Measurements from ENCODE around the gene OR51B6. TPM values are rescaled to one million over a fixed set of nuclear protein-coding genes. Genes with fewer than 3 reads are reported as not detected.
"Not testable (repeated sequence)": the region's sequence is repeated elsewhere in the genome, so short reads cannot be mapped to it uniquely, and the experiment has no call there.

The OR51B6 gene
- total RNA-seq, 1 donor from 2014 or later = not detected

DNA sequence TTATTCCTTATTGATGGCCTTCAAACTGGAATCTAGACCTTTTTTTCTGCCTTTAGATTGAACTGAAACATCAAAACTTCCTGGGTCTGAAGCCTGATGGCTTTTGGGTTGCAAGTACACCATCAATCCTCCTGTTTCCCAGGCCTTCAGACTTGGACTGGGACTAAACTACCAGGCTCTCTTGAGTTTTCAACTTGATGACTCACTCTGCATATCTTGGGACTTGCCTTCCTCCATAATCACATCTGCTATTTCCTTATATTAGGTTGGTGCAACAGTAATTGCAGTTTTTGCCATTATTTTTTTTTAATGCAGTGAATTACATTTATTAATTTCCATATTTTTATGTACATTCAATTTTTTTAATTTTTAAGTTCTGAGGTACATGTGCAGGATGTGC lies 15.0 kb upstream of the OR51B6 start:
- Histone ChIP-seq H3K9me3 (ENCODE audit: control insufficient read depth in 3 of 3, low read length in 3 of 3) (no peaks in the 10 kb centered on the region), H3K4me1 (ENCODE audit: control insufficient read depth in 3 of 3, insufficient read depth in 3 of 3, low read length in 3 of 3) (no peaks in the 10 kb centered on the region), H3K27ac (ENCODE audit: low read depth, low read length) (no peak overlapping the region), H3K4me3 (ENCODE audit: low read length in 3 of 3) (no peak overlapping the region), H3K9ac (ENCODE audit: low read depth in 1 of 3, low read length in 3 of 3) (no peak overlapping the region), H3K27me3 (ENCODE audit: control insufficient read depth in 3 of 3, insufficient read depth in 3 of 3, low read length in 3 of 3) (no peaks in the 10 kb centered on the region), H3K36me3 (ENCODE audit: control insufficient read depth in 3 of 3, insufficient read depth in 3 of 3, low read length in 3 of 3) (no peaks in the 10 kb centered on the region)

DNA sequence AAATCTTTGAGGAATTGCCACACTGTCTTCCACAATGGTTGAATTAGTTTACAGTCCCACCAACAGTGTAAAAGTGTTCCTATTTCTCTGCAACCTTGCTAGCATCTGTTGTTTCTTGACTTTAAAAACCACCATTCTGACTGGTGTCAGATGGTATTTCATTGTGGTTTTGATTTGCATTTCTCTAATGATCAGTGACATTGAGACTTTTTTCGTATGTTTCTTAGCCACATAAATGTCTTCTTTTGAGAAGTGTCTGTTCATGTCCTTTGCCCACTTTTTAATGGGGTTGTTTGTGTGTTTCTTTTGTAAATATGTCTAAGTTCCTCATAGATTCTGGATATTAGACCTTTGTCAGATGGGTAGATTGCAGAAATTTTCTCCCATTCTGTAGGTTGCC lies 14.1 kb upstream of the OR51B6 start:
- H3K9me3 ChIP-seq (ENCODE audit: control insufficient read depth in 3 of 3, low read length in 3 of 3); H3K36me3 ChIP-seq (ENCODE audit: control insufficient read depth in 3 of 3, insufficient read depth in 3 of 3, low read length in 3 of 3); H3K4me1 ChIP-seq (ENCODE audit: control insufficient read depth in 3 of 3, insufficient read depth in 3 of 3, low read length in 3 of 3); H3K27me3 ChIP-seq (ENCODE audit: control insufficient read depth in 3 of 3, insufficient read depth in 3 of 3, low read length in 3 of 3); H3K27ac ChIP-seq (ENCODE audit: low read depth, low read length); H3K9ac ChIP-seq (ENCODE audit: low read depth in 1 of 3, low read length in 3 of 3); H3K4me3 ChIP-seq (ENCODE audit: low read length in 3 of 3): not testable (repeated sequence)

DNA sequence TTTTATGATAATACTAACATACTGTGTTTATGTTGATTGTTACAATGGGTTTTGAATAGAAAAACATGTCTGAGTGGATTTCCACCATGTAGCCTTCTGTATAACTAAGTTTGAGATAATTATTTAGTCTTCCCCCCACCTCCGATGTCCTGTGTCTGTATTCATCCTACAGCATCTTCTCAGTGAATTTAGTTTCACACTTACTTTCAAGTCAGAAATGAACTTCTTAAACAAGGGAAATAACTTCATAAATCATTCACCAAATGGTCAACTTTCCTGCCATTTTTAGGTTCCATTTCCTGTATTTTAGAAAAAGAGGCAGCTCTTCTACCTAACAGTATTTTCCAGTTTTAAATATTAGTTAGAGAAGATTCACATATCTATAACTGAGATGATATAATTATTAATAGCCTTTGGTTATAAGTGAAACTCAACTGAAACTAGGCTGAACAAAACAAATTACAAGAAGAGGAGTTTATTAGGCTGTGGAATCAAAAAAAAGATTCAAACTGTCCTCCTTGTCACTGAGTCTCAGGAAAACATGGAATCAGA lies 11.5 kb upstream of the OR51B6 start:
- Histone ChIP-seq H3K4me3 (ENCODE audit: low read length in 3 of 3) (no peak overlapping the region), H3K4me1 (ENCODE audit: control insufficient read depth in 3 of 3, insufficient read depth in 3 of 3, low read length in 3 of 3) (no peaks in the 10 kb centered on the region), H3K36me3 (ENCODE audit: control insufficient read depth in 3 of 3, insufficient read depth in 3 of 3, low read length in 3 of 3) (no peaks in the 10 kb centered on the region), H3K9ac (ENCODE audit: low read depth in 1 of 3, low read length in 3 of 3) (no peak overlapping the region), H3K27ac (ENCODE audit: low read depth, low read length) (no peak overlapping the region), H3K9me3 (ENCODE audit: control insufficient read depth in 3 of 3, low read length in 3 of 3) (no peaks in the 10 kb centered on the region), H3K27me3 (ENCODE audit: control insufficient read depth in 3 of 3, insufficient read depth in 3 of 3, low read length in 3 of 3) (no peaks in the 10 kb centered on the region)

DNA sequence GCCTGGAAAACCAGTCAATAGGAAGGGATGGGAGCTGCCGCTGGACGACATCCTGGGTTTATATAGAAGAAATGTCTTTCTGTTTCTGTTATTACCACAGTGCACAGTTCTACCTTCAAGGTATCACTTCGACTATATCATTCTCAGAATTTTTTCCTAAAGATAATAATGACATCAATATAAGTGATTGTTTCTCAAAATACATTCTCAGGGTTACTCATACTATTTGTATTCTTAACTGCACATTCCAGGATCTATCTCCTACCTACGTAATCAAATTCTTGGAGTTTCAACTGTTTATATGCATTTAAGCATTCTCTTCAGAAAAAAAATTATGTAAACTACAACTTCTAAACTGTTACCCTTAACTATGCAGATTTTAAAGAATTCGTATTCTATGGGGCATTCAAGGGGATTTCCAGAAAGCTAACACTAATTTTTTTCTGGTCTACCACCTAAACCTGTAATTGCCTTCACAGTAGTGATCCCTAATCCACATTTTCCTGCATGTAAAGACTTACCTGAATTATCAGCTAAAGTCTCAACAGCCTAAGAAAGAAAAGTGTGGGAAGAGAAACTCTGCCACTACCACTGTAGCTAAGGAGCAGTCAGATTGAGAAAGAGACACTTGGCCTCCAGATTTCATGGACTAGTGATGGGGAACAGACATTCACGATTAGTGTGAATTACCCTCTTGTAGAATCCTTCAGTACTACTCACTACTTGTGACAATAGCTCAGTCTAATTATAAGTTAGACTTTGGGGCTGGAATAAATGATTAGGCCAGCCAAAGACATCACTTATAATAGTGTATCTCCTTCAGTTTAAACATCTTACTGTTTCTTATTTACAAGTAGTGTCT lies 7.6 kb upstream of the OR51B6 start, which contains the start of gene OR51B5:
Gene OR51B5, minus strand, starts transcription at position 51 of the 862 bp plus-strand sequence. Its CDS starts 0 bp downstream, at position 51.
- no peak within 1 kb of the TSS for H3K4me3 ChIP-seq (ENCODE audit: low read length in 3 of 3)
- no peaks in the 10 kb centered on the region for H3K27me3 ChIP-seq (ENCODE audit: control insufficient read depth in 3 of 3, insufficient read depth in 3 of 3, low read length in 3 of 3)
- no peak within 1 kb of the TSS for H3K9ac ChIP-seq (ENCODE audit: low read depth in 1 of 3, low read length in 3 of 3)
- no peak within 1 kb of the TSS for H3K27ac ChIP-seq (ENCODE audit: low read depth, low read length)
- H3K4me1 ChIP-seq (ENCODE audit: control insufficient read depth in 3 of 3, insufficient read depth in 3 of 3, low read length in 3 of 3) = no peaks in the 10 kb centered on the region
- no peaks in the 10 kb centered on the region for H3K36me3 ChIP-seq (ENCODE audit: control insufficient read depth in 3 of 3, insufficient read depth in 3 of 3, low read length in 3 of 3)
- H3K9me3 ChIP-seq (ENCODE audit: control insufficient read depth in 3 of 3, low read length in 3 of 3) = no peaks in the 10 kb centered on the region

DNA sequence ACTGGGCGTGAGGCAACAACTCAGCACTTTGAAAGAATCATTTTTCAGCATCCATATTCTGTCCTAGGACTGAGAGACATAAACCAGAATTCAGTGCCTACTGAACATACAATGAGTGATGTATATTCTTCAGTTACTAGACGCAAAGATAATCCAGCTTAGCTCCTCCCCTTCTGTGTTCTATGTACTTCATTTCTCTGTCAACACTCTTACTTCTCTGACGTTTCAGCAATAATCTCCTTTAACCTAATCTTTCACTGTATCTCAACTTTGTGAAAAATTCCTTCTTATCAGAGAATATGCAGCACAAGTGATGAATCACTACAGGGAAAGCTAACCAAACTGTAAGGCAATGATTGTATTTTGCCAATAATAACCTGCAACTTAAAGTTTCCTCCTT lies 5.5 kb upstream of the OR51B6 start:
- Histone ChIP-seq H3K36me3 (ENCODE audit: control insufficient read depth in 3 of 3, insufficient read depth in 3 of 3, low read length in 3 of 3) (no peaks in the 10 kb centered on the region), H3K9me3 (ENCODE audit: control insufficient read depth in 3 of 3, low read length in 3 of 3) (no peaks in the 10 kb centered on the region), H3K27ac (ENCODE audit: low read depth, low read length) (no peak overlapping the region), H3K4me3 (ENCODE audit: low read length in 3 of 3) (no peak overlapping the region), H3K4me1 (ENCODE audit: control insufficient read depth in 3 of 3, insufficient read depth in 3 of 3, low read length in 3 of 3) (no peaks in the 10 kb centered on the region), H3K9ac (ENCODE audit: low read depth in 1 of 3, low read length in 3 of 3) (no peak overlapping the region), H3K27me3 (ENCODE audit: control insufficient read depth in 3 of 3, insufficient read depth in 3 of 3, low read length in 3 of 3) (no peaks in the 10 kb centered on the region)

DNA sequence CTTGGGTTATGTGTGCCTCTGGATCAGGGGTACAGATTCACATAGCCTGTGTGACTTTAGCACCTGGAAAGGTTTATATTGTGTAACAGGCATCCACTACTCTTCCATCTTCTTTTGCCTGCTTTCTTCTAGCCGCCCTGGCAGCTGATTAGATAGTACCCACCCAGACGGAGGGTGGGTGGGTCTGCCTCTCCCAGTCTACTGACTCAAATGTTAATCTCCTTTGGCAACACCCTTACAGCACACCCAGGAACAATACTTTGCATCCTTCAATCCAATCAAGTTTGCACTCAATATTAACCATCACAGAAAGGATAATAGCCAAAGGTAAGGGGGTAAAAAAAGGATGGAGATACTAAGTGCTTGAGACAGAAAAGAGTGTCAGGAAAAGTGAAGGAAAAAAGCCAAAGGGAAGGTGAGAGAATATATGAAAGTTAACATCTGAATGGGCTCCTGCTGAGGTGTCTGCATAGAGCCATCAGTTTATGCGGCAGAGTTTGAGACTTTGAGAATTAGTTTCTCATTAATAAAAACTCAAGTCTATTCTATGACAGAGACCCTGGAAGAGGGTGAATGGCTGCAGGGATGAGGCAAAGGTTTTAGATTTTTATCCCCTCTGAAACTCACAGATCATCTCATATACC lies 2.6 kb upstream of the OR51B6 start:
- no peaks in the 10 kb centered on the region for H3K27me3 ChIP-seq (ENCODE audit: control insufficient read depth in 3 of 3, insufficient read depth in 3 of 3, low read length in 3 of 3)
- H3K9me3 ChIP-seq (ENCODE audit: control insufficient read depth in 3 of 3, low read length in 3 of 3) = no peaks in the 10 kb centered on the region
- no peaks in the 10 kb centered on the region for H3K4me1 ChIP-seq (ENCODE audit: control insufficient read depth in 3 of 3, insufficient read depth in 3 of 3, low read length in 3 of 3)
- H3K36me3 ChIP-seq (ENCODE audit: control insufficient read depth in 3 of 3, insufficient read depth in 3 of 3, low read length in 3 of 3) = no peaks in the 10 kb centered on the region
- no peak overlapping the region for H3K9ac ChIP-seq (ENCODE audit: low read depth in 1 of 3, low read length in 3 of 3)
- no peak overlapping the region for H3K4me3 ChIP-seq (ENCODE audit: low read length in 3 of 3)
- H3K27ac ChIP-seq (ENCODE audit: low read depth, low read length) = no peak overlapping the region

DNA sequence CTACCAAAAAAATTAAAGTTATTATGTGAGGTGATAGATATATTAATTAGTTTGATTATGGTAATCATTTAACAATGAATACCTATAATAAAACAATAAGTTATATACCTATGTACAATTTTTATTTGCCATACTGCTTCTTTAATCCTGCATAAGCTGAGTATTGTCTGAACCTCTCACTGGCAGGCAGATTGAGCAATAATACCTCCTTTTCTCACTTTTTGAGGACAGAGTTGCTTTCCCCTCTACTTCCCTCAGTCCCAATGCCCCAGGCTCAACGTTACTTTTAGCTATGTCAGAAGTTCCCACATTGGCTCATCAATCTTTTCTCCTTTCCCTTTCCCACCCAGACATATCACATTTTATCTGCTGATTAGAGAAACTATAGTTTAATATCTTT lies 1.8 kb upstream of the OR51B6 start:
- Histone ChIP-seq H3K27me3 (ENCODE audit: control insufficient read depth in 3 of 3, insufficient read depth in 3 of 3, low read length in 3 of 3) (no peaks in the 10 kb centered on the region), H3K36me3 (ENCODE audit: control insufficient read depth in 3 of 3, insufficient read depth in 3 of 3, low read length in 3 of 3) (no peaks in the 10 kb centered on the region), H3K4me1 (ENCODE audit: control insufficient read depth in 3 of 3, insufficient read depth in 3 of 3, low read length in 3 of 3) (no peaks in the 10 kb centered on the region), H3K9me3 (ENCODE audit: control insufficient read depth in 3 of 3, low read length in 3 of 3) (no peaks in the 10 kb centered on the region), H3K4me3 (ENCODE audit: low read length in 3 of 3) (no peak overlapping the region), H3K9ac (ENCODE audit: low read depth in 1 of 3, low read length in 3 of 3) (no peak overlapping the region), H3K27ac (ENCODE audit: low read depth, low read length) (no peak overlapping the region)

DNA sequence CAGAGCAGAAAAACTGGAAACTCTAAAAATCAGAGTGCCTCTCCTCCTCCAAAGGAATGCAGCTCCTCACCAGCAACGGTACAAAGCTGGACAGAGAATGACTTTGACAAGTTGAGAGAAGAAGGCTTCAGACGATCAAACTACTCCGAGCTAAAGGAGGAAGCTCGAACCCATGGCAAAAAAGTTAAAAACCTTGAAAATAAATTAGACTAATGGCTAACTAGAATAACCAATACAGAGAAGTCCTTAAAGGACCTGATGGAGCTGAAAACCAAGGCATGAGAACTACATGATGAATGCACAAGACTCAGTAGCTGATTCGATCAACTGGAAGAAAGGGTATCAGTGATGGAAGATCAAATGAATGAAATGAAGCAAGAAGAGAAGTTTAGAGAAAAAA lies 4.7 kb downstream of the OR51B6 start:
- not testable (repeated sequence) for H3K27ac ChIP-seq (ENCODE audit: low read depth, low read length); H3K27me3 ChIP-seq (ENCODE audit: control insufficient read depth in 3 of 3, insufficient read depth in 3 of 3, low read length in 3 of 3); H3K36me3 ChIP-seq (ENCODE audit: control insufficient read depth in 3 of 3, insufficient read depth in 3 of 3, low read length in 3 of 3); H3K4me3 ChIP-seq (ENCODE audit: low read length in 3 of 3); H3K4me1 ChIP-seq (ENCODE audit: control insufficient read depth in 3 of 3, insufficient read depth in 3 of 3, low read length in 3 of 3); H3K9ac ChIP-seq (ENCODE audit: low read depth in 1 of 3, low read length in 3 of 3); H3K9me3 ChIP-seq (ENCODE audit: control insufficient read depth in 3 of 3, low read length in 3 of 3)

DNA sequence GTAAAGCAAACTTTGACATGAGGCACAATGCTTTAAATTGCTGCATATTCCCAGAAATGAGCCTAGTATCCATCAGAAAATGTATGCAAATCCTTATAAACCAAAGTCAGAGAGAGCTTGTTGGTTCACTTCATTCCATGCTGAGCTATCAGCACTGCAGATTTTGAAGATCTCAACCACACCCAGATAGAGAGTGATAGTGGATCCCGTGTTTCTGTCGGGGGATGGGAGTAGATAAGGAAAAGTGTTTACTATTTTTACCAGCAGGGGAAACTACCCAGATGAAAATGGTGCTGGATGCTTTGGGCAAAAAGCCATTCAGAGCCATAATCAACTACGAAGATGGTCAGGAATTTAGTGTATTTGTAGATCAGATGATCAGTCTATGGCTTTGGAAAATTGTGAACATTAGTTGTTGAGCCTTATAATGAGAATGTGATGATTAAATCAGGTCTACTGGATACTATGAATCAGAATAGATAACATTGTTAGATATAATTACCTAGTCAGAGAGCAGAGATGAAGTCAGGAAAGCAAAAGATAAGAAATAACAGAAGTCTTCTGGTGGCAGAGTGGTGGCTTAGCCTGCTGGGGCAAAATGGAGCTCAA lies 10.8 kb downstream of the OR51B6 start:
- no peak overlapping the region for H3K9ac ChIP-seq (ENCODE audit: low read depth in 1 of 3, low read length in 3 of 3)
- peaks cover 0 to 2% (median 0%) of the 10 kb centered on the region in 3 donors for H3K9me3 ChIP-seq (ENCODE audit: control insufficient read depth in 3 of 3, low read length in 3 of 3)
- H3K4me3 ChIP-seq (ENCODE audit: low read length in 3 of 3) = no peak overlapping the region
- no peaks in the 10 kb centered on the region for H3K27me3 ChIP-seq (ENCODE audit: control insufficient read depth in 3 of 3, insufficient read depth in 3 of 3, low read length in 3 of 3)
- no peak overlapping the region for H3K27ac ChIP-seq (ENCODE audit: low read depth, low read length)
- no peaks in the 10 kb centered on the region for H3K36me3 ChIP-seq (ENCODE audit: control insufficient read depth in 3 of 3, insufficient read depth in 3 of 3, low read length in 3 of 3)
- no peaks in the 10 kb centered on the region for H3K4me1 ChIP-seq (ENCODE audit: control insufficient read depth in 3 of 3, insufficient read depth in 3 of 3, low read length in 3 of 3)

DNA sequence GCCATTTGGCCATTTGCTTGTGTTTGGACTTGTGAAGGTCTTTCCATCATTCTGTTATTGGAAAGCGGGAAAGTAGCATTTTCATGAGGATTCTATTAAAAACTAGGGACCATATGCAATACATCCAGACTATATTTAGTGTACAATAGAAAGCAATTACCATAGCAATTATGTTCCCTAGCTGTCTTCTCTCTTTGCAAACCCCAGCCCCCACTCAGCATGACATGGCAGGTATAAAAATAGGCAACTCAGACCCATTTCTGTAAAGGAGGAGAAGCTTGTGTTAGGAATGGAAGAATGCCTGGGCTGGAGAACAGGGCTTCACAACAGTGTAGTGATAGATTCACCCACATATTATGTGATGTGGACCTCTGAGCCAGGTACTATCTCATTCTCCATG lies 12.4 kb downstream of the OR51B6 start:
- H3K9ac ChIP-seq (ENCODE audit: low read depth in 1 of 3, low read length in 3 of 3) = no peak overlapping the region
- no peaks in the 10 kb centered on the region for H3K36me3 ChIP-seq (ENCODE audit: control insufficient read depth in 3 of 3, insufficient read depth in 3 of 3, low read length in 3 of 3)
- no peaks in the 10 kb centered on the region for H3K27me3 ChIP-seq (ENCODE audit: control insufficient read depth in 3 of 3, insufficient read depth in 3 of 3, low read length in 3 of 3)
- H3K9me3 ChIP-seq (ENCODE audit: control insufficient read depth in 3 of 3, low read length in 3 of 3) = peaks cover 0 to 2% (median 0%) of the 10 kb centered on the region in 3 donors
- no peak overlapping the region for H3K27ac ChIP-seq (ENCODE audit: low read depth, low read length)
- no peak overlapping the region for H3K4me3 ChIP-seq (ENCODE audit: low read length in 3 of 3)
- no peaks in the 10 kb centered on the region for H3K4me1 ChIP-seq (ENCODE audit: control insufficient read depth in 3 of 3, insufficient read depth in 3 of 3, low read length in 3 of 3)
